CD4-positive, alpha-beta memory T cell (primary cell): ENCODE measurements around the gene SERPINB6. TPM values are rescaled to one million over a fixed set of nuclear protein-coding genes. Genes with fewer than 3 reads are reported as not detected.

ENCODE experiments used
- CTCF ChIA-PET: fragments of 350-600 bp; sonication (Branson Sonifier 250); formaldehyde crosslinking; loops from one replicate; lab custom pipeline; 2021; ENCODE audit warnings: inconsistent platforms; ENCODE audit not compliant: partially characterized antibody; lab: Charles Lee
- POLR2A ChIA-PET: fragments of 350-600 bp; sonication (Branson Sonifier 250); formaldehyde crosslinking; loops from one replicate; lab custom pipeline; 2021; ENCODE audit not compliant: partially characterized antibody; lab: Charles Lee
- DNase-seq, 5 donors: peaks; one replicate each; pipeline versions ENCODE4 v3.0.0 to v3.0.0-alpha.2; 2020 to 2022; ENCODE audit warnings: mixed read lengths in 1 of 5
- H3K27ac ChIP-seq: one replicate; pipeline ENCODE4 v1.7.0; 2013; ENCODE audit warnings: low read depth, low read length
- H3K27me3 ChIP-seq: 2 replicates; pipeline ENCODE4 v1.7.0; 2013; ENCODE audit warnings: mild to moderate bottlenecking, low read length, moderate library complexity; ENCODE audit not compliant: insufficient read depth
- H3K36me3 ChIP-seq: 2 replicates; pipeline ENCODE4 v1.7.0; 2013; ENCODE audit warnings: mild to moderate bottlenecking, low read length, moderate library complexity; ENCODE audit not compliant: insufficient read depth
- H3K4me1 ChIP-seq: 2 replicates; pipeline ENCODE4 v1.7.0; 2013; ENCODE audit warnings: mild to moderate bottlenecking, low read length, moderate library complexity; ENCODE audit not compliant: insufficient read depth
- H3K4me3 ChIP-seq, 2 donors: one replicate each; pipeline ENCODE4 v1.7.0; 2013; ENCODE audit warnings: low read length in 2 of 2, mild to moderate bottlenecking in 1 of 2
- H3K9me3 ChIP-seq, 2 donors: one replicate each; pipeline ENCODE4 v1.7.0; 2013; ENCODE audit warnings: low read length in 2 of 2, control low read depth in 1 of 2; ENCODE audit not compliant: control insufficient read depth in 1 of 2
- H3K27ac Mint-ChIP-seq, 7 donors: one replicate each; pipeline ENCODE4 v1.8.0; 2020 to 2021; ENCODE audit warnings: mixed read lengths in 7 of 7, mild to moderate bottlenecking in 6 of 7, inconsistent platforms in 3 of 7, moderate library complexity in 3 of 7
- H3K27me3 Mint-ChIP-seq, 2 donors: one replicate each; pipeline ENCODE4 v1.8.0; 2020 to 2021; ENCODE audit warnings: mixed read lengths in 2 of 2
- H3K36me3 Mint-ChIP-seq, 2 donors: one replicate each; pipeline ENCODE4 v1.8.0; 2020 to 2021; ENCODE audit warnings: mixed read lengths in 2 of 2, inconsistent platforms in 1 of 2, mild to moderate bottlenecking in 1 of 2
- H3K4me1 Mint-ChIP-seq, 4 donors: one replicate each; pipeline ENCODE4 v1.8.0; 2020 to 2021; ENCODE audit warnings: mixed read lengths in 4 of 4, mild to moderate bottlenecking in 1 of 4
- H3K4me3 Mint-ChIP-seq, 8 donors: one replicate each; pipeline ENCODE4 v1.8.0; 2020 to 2021; ENCODE audit warnings: mixed read lengths in 8 of 8, mild to moderate bottlenecking in 7 of 8, moderate library complexity in 6 of 8, inconsistent platforms in 3 of 8
- H3K9me3 Mint-ChIP-seq, 8 donors: one replicate each; pipeline ENCODE4 v1.8.0; 2020 to 2021; ENCODE audit warnings: mixed read lengths in 8 of 8, mild to moderate bottlenecking in 5 of 8, inconsistent platforms in 3 of 8, moderate library complexity in 1 of 8
- intact Hi-C: fragments of 100-400 bp; cut with micrococcal nuclease; formaldehyde crosslinking; loops from one replicate; pipeline ENCODE4 v1.15.1; 2023
- polyA plus RNA-seq, 2 donors: library from polyadenylated mRNA; unstranded; fragments of 300-500 nt; fragmentation: Illumina TruSeq; gene quantifications; one replicate each; pipeline ENCODE4 v1.2.3, GENCODE V29; 2021
- total RNA-seq, 2 experiments: library from RNA; stranded (reverse); gene quantifications; one replicate each; pipeline ENCODE4 v1.2.3, GENCODE V29; 2021

Gene SERPINB6
- total RNA-seq (10 to 100 TPM; 41.2 to 41.9 TPM), polyA plus RNA-seq (10 to 100 TPM; 47.1 to 58.0 TPM)

GRCh38 chr6:2971420-2972218 lies at the start of gene SERPINB6:
TSS of gene SERPINB6 (minus strand) at chr6:2971567. CDS start at chr6:2959332, 12,235 bp downstream.
- Histone ChIP-seq H3K27ac (peak within 1 kb of the TSS; percentile 55), H3K4me1 (peaks cover 16% of the 10 kb centered on the region), H3K36me3 (no peaks in the 10 kb centered on the region), H3K27me3 (no peaks in the 10 kb centered on the region), H3K9me3 (no peaks in the 10 kb centered on the region), H3K4me3 (peak within 1 kb of the TSS in 1 of 2 donors; percentile 60)
- peak; percentile 42 to 50 (median 49) for DNase-seq
- POLR2A ChIA-PET = interaction anchor here (0.6 to 1.6 kb wide), 10 partner anchors 12 to 130 kb away, joined by 3 to 27 read pairs (median 4); partner anchors contain the start of gene SERPINB1
- Mint-ChIP-seq H3K27ac (peak within 1 kb of the TSS; percentile 85 to 96 (median 91)), H3K4me3 (peak within 1 kb of the TSS; percentile 87 to 93 (median 90)), H3K4me1 (peaks cover 25 to 44% (median 29%) of the 10 kb centered on the region in 4 donors), H3K9me3 (no peaks in the 10 kb centered on the region), H3K36me3 (peaks cover 0 to 2% of the 10 kb centered on the region in 2 donors), H3K27me3 (peaks cover 1 to 2% of the 10 kb centered on the region in 2 donors)
- intact Hi-C loops = loop anchor here (1.0 to 2.0 kb wide), 2 partner anchors 18 to 29 kb away; no protein-coding TSS in a partner anchor
- CTCF ChIA-PET = no interaction called here

- H3K4me3 Mint-ChIP-seq = peak overlapping the region in 1 of 8 donors; percentile 10
- H3K4me3 ChIP-seq = no peak overlapping the region
- ChIA-PET CTCF (interaction anchor here (1.4 to 1.9 kb wide), 2 partner anchors 18 to 37 kb away, joined by 3 to 10 read pairs; no protein-coding TSS in a partner anchor), POLR2A (interaction anchor here (2.3 to 3.3 kb wide), 2 partner anchors 19 to 33 kb away, joined by 13 to 19 read pairs; partner anchors contain the start of gene NQO2)
- H3K27me3 Mint-ChIP-seq = no peaks in the 10 kb centered on the region
- H3K27ac Mint-ChIP-seq = peak overlapping the region in 6 of 7 donors; percentile 1 to 65 (median 38)
- peaks cover 36% of the 10 kb centered on the region for H3K4me1 ChIP-seq
- H3K4me1 Mint-ChIP-seq = peaks cover 17 to 40% (median 30%) of the 10 kb centered on the region in 4 donors
- H3K36me3 Mint-ChIP-seq = peaks cover 38 to 47% of the 10 kb centered on the region in 2 donors
- no peak for DNase-seq
- H3K27ac ChIP-seq = no peak overlapping the region
- no peaks in the 10 kb centered on the region for H3K9me3 Mint-ChIP-seq
- H3K27me3 ChIP-seq = no peaks in the 10 kb centered on the region
- H3K36me3 ChIP-seq = peaks cover 3% of the 10 kb centered on the region
- intact Hi-C loops = no loop called here
- no peaks in the 10 kb centered on the region for H3K9me3 ChIP-seq
Measured at GRCh38 chr6:3019749-3020320, 48.5 kb upstream of the SERPINB6 start.

- H3K4me3 ChIP-seq = no peak overlapping the region
- peaks cover 5% of the 10 kb centered on the region for H3K36me3 ChIP-seq
- Mint-ChIP-seq H3K27ac (peak overlapping the region in 4 of 7 donors; percentile 5 to 65 (median 31)), H3K4me3 (no peak overlapping the region), H3K36me3 (peaks cover 44 to 55% of the 10 kb centered on the region in 2 donors), H3K27me3 (no peaks in the 10 kb centered on the region), H3K4me1 (peaks cover 14 to 32% (median 24%) of the 10 kb centered on the region in 4 donors), H3K9me3 (no peaks in the 10 kb centered on the region)
- H3K27me3 ChIP-seq = no peaks in the 10 kb centered on the region
- ChIA-PET POLR2A (interaction anchor here (2.3 to 3.3 kb wide), 2 partner anchors 18 to 34 kb away, joined by 13 to 19 read pairs; partner anchors contain the start of gene NQO2), CTCF (interaction anchor here (1.4 to 1.9 kb wide), 2 partner anchors 18 to 38 kb away, joined by 3 to 10 read pairs; no protein-coding TSS in a partner anchor)
- H3K4me1 ChIP-seq = peaks cover 28% of the 10 kb centered on the region
- H3K9me3 ChIP-seq = no peaks in the 10 kb centered on the region
- no peak overlapping the region for H3K27ac ChIP-seq
- intact Hi-C loops = no loop called here
- no peak for DNase-seq
Measured at GRCh38 chr6:3019065-3019464, 47.7 kb upstream of the SERPINB6 start.

GRCh38 chr6:3017304-3017703 lies 45.9 kb upstream of the SERPINB6 start:
- CTCF ChIA-PET = interaction anchor here (2.3 kb wide), 1 partner anchor 15 kb away, joined by 12 read pairs; no protein-coding TSS in a partner anchor
- no peak overlapping the region for H3K27ac ChIP-seq
- H3K27me3 ChIP-seq = no peaks in the 10 kb centered on the region
- peaks cover 0 to under 1% of the 10 kb centered on the region in 2 donors for H3K9me3 ChIP-seq
- peaks cover 0 to 7% (median 4%) of the 10 kb centered on the region in 8 donors for H3K9me3 Mint-ChIP-seq
- H3K36me3 Mint-ChIP-seq = peaks cover 50 to 53% of the 10 kb centered on the region in 2 donors
- peaks cover 11% of the 10 kb centered on the region for H3K4me1 ChIP-seq
- no peak for DNase-seq
- no peak overlapping the region for H3K4me3 Mint-ChIP-seq
- H3K27me3 Mint-ChIP-seq = no peaks in the 10 kb centered on the region
- H3K4me3 ChIP-seq = no peak overlapping the region
- no peak overlapping the region for H3K27ac Mint-ChIP-seq
- H3K36me3 ChIP-seq = peaks cover 8% of the 10 kb centered on the region
- intact Hi-C loops = no loop called here
- peaks cover 6 to 27% (median 12%) of the 10 kb centered on the region in 4 donors for H3K4me1 Mint-ChIP-seq
- POLR2A ChIA-PET = interaction anchor here (0.9 to 2.7 kb wide), 2 partner anchors 28 to 36 kb away, joined by 3 to 8 read pairs; no protein-coding TSS in a partner anchor

- ChIA-PET POLR2A (interaction anchor here (0.9 to 2.7 kb wide), 3 partner anchors 10 to 37 kb away, joined by 3 to 8 read pairs (median 3); no protein-coding TSS in a partner anchor), CTCF (interaction anchor here (2.3 kb wide), 1 partner anchor 15 kb away, joined by 12 read pairs; no protein-coding TSS in a partner anchor)
- Histone ChIP-seq H3K9me3 (peaks cover 0 to 6% of the 10 kb centered on the region in 2 donors), H3K27ac (no peak overlapping the region), H3K4me1 (peaks cover 5% of the 10 kb centered on the region), H3K4me3 (no peak overlapping the region), H3K27me3 (no peaks in the 10 kb centered on the region), H3K36me3 (peaks cover 9% of the 10 kb centered on the region)
- no peaks in the 10 kb centered on the region for H3K27me3 Mint-ChIP-seq
- no peak for DNase-seq
- no peak overlapping the region for H3K27ac Mint-ChIP-seq
- intact Hi-C loops = no loop called here
- peaks cover 57 to 59% of the 10 kb centered on the region in 2 donors for H3K36me3 Mint-ChIP-seq
- no peak overlapping the region for H3K4me3 Mint-ChIP-seq
- peaks cover 0 to 13% (median 10%) of the 10 kb centered on the region in 8 donors for H3K9me3 Mint-ChIP-seq
- H3K4me1 Mint-ChIP-seq = peaks cover 6 to 27% (median 12%) of the 10 kb centered on the region in 4 donors
Measured at GRCh38 chr6:3016473-3017280, 45.3 kb upstream of the SERPINB6 start.

- Histone ChIP-seq H3K36me3 (peaks cover 15% of the 10 kb centered on the region), H3K9me3 (peaks cover 0 to 12% of the 10 kb centered on the region in 2 donors), H3K4me1 (no peaks in the 10 kb centered on the region), H3K27me3 (no peaks in the 10 kb centered on the region), H3K4me3 (no peak overlapping the region), H3K27ac (no peak overlapping the region)
- no peaks in the 10 kb centered on the region for H3K27me3 Mint-ChIP-seq
- H3K27ac Mint-ChIP-seq = no peak overlapping the region
- DNase-seq = no peak
- H3K36me3 Mint-ChIP-seq = peaks cover 66 to 68% of the 10 kb centered on the region in 2 donors
- ChIA-PET CTCF (interaction anchor here (0.9 kb wide), 1 partner anchor 13 kb away, joined by 5 read pairs; no protein-coding TSS in a partner anchor), POLR2A (interaction anchor here (1.0 to 2.7 kb wide), 3 partner anchors 9 to 38 kb away, joined by 3 to 8 read pairs (median 3); no protein-coding TSS in a partner anchor)
- H3K4me1 Mint-ChIP-seq = peaks cover 6 to 27% (median 9%) of the 10 kb centered on the region in 4 donors
- no peak overlapping the region for H3K4me3 Mint-ChIP-seq
- intact Hi-C loops = no loop called here
- H3K9me3 Mint-ChIP-seq = peaks cover 0 to 29% (median 23%) of the 10 kb centered on the region in 8 donors
Measured at GRCh38 chr6:3015144-3015543, 43.8 kb upstream of the SERPINB6 start.
